HL-60 (cell line): ENCODE results near the gene CLSTN2.

Experiments
- GABPA ChIP-seq: IDR thresholded peaks from 2 replicates; pipeline ENCODE4 v1.6.1; 2012; ENCODE audit warnings: low read depth
- POLR2AphosphoS5 ChIP-seq: IDR thresholded peaks from 2 replicates; pipeline ENCODE4 v1.6.1; 2012; ENCODE audit warnings: low read depth
- TF ChIP-seq, protein P1 (sequence below): IDR thresholded peaks from one replicate; pipeline ENCODE4 v1.5.1; 2011; ENCODE audit warnings: low read length, control low read depth, inconsistent platforms; ENCODE audit not compliant: insufficient read depth
- TF ChIP-seq, protein P2 (sequence below): IDR thresholded peaks from 2 replicates; pipeline ENCODE4 v1.6.1; 2012; ENCODE audit warnings: low read depth; ENCODE audit not compliant: insufficient replicate concordance

DNA sequence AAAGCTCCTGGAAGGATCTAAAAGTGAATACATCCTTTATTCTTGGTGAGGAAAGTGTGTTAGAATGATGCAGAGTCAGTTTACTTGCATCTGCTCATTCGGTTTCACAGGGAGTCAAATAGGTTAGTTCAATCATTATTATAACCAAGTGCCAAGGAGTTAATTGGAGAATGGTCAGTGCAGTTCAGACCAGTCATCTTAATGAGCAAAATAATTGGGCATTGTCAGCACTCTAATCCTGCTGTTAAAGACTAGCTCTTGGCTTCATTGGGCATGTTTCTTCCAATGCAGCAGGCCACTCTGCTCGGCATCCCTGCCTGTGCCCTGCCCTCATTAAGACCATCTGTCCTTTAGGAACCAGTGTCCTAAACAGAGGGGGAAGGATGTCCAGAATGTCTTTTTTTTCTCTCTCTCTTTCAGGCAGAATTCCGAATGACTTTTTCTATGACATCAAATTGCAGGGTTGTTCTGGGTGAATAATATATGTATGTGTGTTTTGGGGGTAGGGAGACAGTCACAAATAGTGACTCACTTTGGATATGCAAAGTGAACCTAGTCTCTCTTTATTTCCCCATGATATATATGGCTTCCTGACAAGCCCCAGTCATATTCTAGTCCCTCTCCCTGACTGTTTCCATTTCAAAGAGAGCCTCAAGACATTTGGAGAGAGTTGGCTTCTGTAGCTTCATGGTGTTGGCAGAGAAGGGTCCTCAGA lies 537.5 kb downstream of the CLSTN2 start:
- TF ChIP-seq, protein P1, sequence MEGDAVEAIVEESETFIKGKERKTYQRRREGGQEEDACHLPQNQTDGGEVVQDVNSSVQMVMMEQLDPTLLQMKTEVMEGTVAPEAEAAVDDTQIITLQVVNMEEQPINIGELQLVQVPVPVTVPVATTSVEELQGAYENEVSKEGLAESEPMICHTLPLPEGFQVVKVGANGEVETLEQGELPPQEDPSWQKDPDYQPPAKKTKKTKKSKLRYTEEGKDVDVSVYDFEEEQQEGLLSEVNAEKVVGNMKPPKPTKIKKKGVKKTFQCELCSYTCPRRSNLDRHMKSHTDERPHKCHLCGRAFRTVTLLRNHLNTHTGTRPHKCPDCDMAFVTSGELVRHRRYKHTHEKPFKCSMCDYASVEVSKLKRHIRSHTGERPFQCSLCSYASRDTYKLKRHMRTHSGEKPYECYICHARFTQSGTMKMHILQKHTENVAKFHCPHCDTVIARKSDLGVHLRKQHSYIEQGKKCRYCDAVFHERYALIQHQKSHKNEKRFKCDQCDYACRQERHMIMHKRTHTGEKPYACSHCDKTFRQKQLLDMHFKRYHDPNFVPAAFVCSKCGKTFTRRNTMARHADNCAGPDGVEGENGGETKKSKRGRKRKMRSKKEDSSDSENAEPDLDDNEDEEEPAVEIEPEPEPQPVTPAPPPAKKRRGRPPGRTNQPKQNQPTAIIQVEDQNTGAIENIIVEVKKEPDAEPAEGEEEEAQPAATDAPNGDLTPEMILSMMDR = no peak
- no peak for TF ChIP-seq POLR2AphosphoS5
- TF ChIP-seq, protein P2, sequence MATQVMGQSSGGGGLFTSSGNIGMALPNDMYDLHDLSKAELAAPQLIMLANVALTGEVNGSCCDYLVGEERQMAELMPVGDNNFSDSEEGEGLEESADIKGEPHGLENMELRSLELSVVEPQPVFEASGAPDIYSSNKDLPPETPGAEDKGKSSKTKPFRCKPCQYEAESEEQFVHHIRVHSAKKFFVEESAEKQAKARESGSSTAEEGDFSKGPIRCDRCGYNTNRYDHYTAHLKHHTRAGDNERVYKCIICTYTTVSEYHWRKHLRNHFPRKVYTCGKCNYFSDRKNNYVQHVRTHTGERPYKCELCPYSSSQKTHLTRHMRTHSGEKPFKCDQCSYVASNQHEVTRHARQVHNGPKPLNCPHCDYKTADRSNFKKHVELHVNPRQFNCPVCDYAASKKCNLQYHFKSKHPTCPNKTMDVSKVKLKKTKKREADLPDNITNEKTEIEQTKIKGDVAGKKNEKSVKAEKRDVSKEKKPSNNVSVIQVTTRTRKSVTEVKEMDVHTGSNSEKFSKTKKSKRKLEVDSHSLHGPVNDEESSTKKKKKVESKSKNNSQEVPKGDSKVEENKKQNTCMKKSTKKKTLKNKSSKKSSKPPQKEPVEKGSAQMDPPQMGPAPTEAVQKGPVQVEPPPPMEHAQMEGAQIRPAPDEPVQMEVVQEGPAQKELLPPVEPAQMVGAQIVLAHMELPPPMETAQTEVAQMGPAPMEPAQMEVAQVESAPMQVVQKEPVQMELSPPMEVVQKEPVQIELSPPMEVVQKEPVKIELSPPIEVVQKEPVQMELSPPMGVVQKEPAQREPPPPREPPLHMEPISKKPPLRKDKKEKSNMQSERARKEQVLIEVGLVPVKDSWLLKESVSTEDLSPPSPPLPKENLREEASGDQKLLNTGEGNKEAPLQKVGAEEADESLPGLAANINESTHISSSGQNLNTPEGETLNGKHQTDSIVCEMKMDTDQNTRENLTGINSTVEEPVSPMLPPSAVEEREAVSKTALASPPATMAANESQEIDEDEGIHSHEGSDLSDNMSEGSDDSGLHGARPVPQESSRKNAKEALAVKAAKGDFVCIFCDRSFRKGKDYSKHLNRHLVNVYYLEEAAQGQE = no peak
- TF ChIP-seq GABPA = no peak
